HG02623 (cell line): ENCODE data around the gene ATAD3B.
"Not testable (repeated sequence)": the region's sequence is repeated elsewhere in the genome, so short reads cannot be mapped to it uniquely, and the experiment has no call there.

Experiments used
- ATAC-seq: cut with Tn5 transposase; IDR thresholded peaks from one replicate; pipeline ENCODE4 v1.9.1; 2021; ENCODE audit warnings: moderate library complexity; ENCODE audit not compliant: unreplicated experiment

The ATAD3B gene

GRCh38 chr1:1509465-1509850 lies 37.9 kb downstream of the ATAD3B start:
- ATAC-seq, result not testable (repeated sequence)

- no peak for ATAC-seq
Observed at GRCh38 chr1:1510912-1511532, 39.5 kb downstream of the ATAD3B start.

GRCh38 chr1:1511533-1512285 lies 40.1 kb downstream of the ATAD3B start, which contains the start of gene ATAD3A:
Gene ATAD3A (plus strand): TSS chr1:1512162. CDS start chr1:1512269, 107 bp downstream.
- ATAC-seq, result peak; percentile 87

- not testable (repeated sequence) for ATAC-seq
Observed at GRCh38 chr1:1512425-1512824, 40.9 kb downstream of the ATAD3B start.

GRCh38 chr1:1513675-1514074 lies 42.1 kb downstream of the ATAD3B start:
- ATAC-seq, result not testable (repeated sequence)

GRCh38 chr1:1514376-1514775 lies 42.8 kb downstream of the ATAD3B start:
- ATAC-seq, result not testable (repeated sequence)

- not testable (repeated sequence) for ATAC-seq
Observed at GRCh38 chr1:1516923-1517322, 45.4 kb downstream of the ATAD3B start.

- no peak for ATAC-seq
Observed at GRCh38 chr1:1517973-1518620, 46.5 kb downstream of the ATAD3B start.

GRCh38 chr1:1518621-1519007 lies 47.0 kb downstream of the ATAD3B start:
- not testable (repeated sequence) for ATAC-seq

GRCh38 chr1:1519805-1520505 lies 48.4 kb downstream of the ATAD3B start:
- not testable (repeated sequence) for ATAC-seq

- ATAC-seq, result no peak
Observed at GRCh38 chr1:1521331-1521730, 49.8 kb downstream of the ATAD3B start.

- not testable (repeated sequence) for ATAC-seq
Observed at GRCh38 chr1:1522536-1522935, 51.0 kb downstream of the ATAD3B start.

GRCh38 chr1:1523226-1523625 lies 51.7 kb downstream of the ATAD3B start:
- ATAC-seq, result not testable (repeated sequence)

- not testable (repeated sequence) for ATAC-seq
Observed at GRCh38 chr1:1523651-1524050, 52.1 kb downstream of the ATAD3B start.

GRCh38 chr1:1524750-1525383 lies 53.3 kb downstream of the ATAD3B start:
- ATAC-seq, result not testable (repeated sequence)

- ATAC-seq, result not testable (repeated sequence)
Observed at GRCh38 chr1:1526476-1526875, 54.9 kb downstream of the ATAD3B start.

- no peak for ATAC-seq
Observed at GRCh38 chr1:1527092-1527816, 55.7 kb downstream of the ATAD3B start.

GRCh38 chr1:1528301-1529267 lies 57.0 kb downstream of the ATAD3B start:
- no peak for ATAC-seq

- no peak for ATAC-seq
Observed at GRCh38 chr1:1529321-1529720, 57.8 kb downstream of the ATAD3B start.
